ENCODE data around the gene RANBP17.

RANBP17 gene

GRCh38 chr5:170885256-170885655 is 23.4 kb downstream of the RANBP17 start (continued):
- TF ChIP-seq ZNF513 (tag by site-specific recombination; IDR thresholded peaks at IDR 0.05) (no peak), ZNF837 (tag by site-specific recombination; IDR thresholded peaks at IDR 0.05) (no peak), ZNF292 (tag by site-specific recombination; IDR thresholded peaks at IDR 0.05; ENCODE audit: borderline replicate concordance, low read depth) (no peak), SP3 (tag by site-specific recombination; IDR thresholded peaks at IDR 0.05) (no peak), ZNF37A (tag by site-specific recombination; IDR thresholded peaks at IDR 0.05) (no peak), MEIS1 (CRISPR knock-in tag; IDR thresholded peaks at IDR 0.05; ENCODE audit: borderline replicate concordance) (no peak), ZNF707 (tag by site-specific recombination; IDR thresholded peaks at IDR 0.05) (no peak), ZNF157 (tag by site-specific recombination; IDR thresholded peaks at IDR 0.05) (no peak), ZNF266 (tag by site-specific recombination; IDR thresholded peaks at IDR 0.05; ENCODE audit: low read depth) (no peak)

GRCh38 chr5:170885809-170886208 is 24.0 kb downstream of the RANBP17 start:
- no peak for TF ChIP-seq ZBTB21 (tag by site-specific recombination; IDR thresholded peaks at IDR 0.05)
- peaks cover 0 to 2% of the 10 kb centered on the region in 2 experiments; a peak in 2 of 3 replicates for H3K36me3 ChIP-seq (ENCODE audit: control insufficient read depth in 2 of 2, insufficient read depth in 1 of 2, low read length in 2 of 2)
- ChIA-PET POLR2A (no interaction called here), CTCF (interaction anchor here (1.0 to 1.1 kb wide), 2 partner anchors 52 to 135 kb away, joined by 3 read pairs; no protein-coding TSS in a partner anchor)
- no peaks in the 10 kb centered on the region for H3K4me1 ChIP-seq (ENCODE audit: control insufficient read depth, insufficient read depth, low read length)
- H3K4me3 ChIP-seq (ENCODE audit: low read depth, low read length): no peak overlapping the region
- no peaks in the 10 kb centered on the region for H3K9me3 ChIP-seq (ENCODE audit: control insufficient read depth, insufficient read depth, low read depth, low read length)
- H3K27ac ChIP-seq (ENCODE audit: extremely low read depth, low read depth, low read length): no peak overlapping the region

- TF ChIP-seq ZNF600 (tag by site-specific recombination; IDR thresholded peaks at IDR 0.05) (no peak), ZNF2 (tag by site-specific recombination; IDR thresholded peaks at IDR 0.05) (no peak), SETDB1 (IDR thresholded peaks at IDR 0.05; ENCODE audit: insufficient read length, low read length) (no peak), ZNF394 (tag by site-specific recombination; IDR thresholded peaks at IDR 0.05; ENCODE audit: borderline replicate concordance) (no peak), RBAK (tag by site-specific recombination; IDR thresholded peaks at IDR 0.05) (no peak), KLF8 (tag by site-specific recombination; IDR thresholded peaks at IDR 0.05) (no peak), ZNF530 (tag by site-specific recombination; IDR thresholded peaks at IDR 0.05; ENCODE audit: low read depth) (no peak), KLF9 (tag by site-specific recombination; IDR thresholded peaks at IDR 0.05; ENCODE audit: low read depth) (no peak), KLF17 (tag by site-specific recombination; IDR thresholded peaks at IDR 0.05) (no peak), SP2 (tag by site-specific recombination; IDR thresholded peaks at IDR 0.05) (no peak), EGR2 (tag by site-specific recombination; IDR thresholded peaks at IDR 0.05; ENCODE audit: low read depth) (no peak), ZFHX2 (tag by site-specific recombination; conservative IDR thresholded peaks at IDR 0.05) (no peak), ZNF174 (tag by site-specific recombination; IDR thresholded peaks at IDR 0.05) (no peak), KLF1 (tag by site-specific recombination; IDR thresholded peaks at IDR 0.05) (no peak), ZNF223 (tag by site-specific recombination; IDR thresholded peaks at IDR 0.05) (no peak), TRIM28 (IDR thresholded peaks at IDR 0.05; ENCODE audit: borderline replicate concordance, low read length) (no peak), ZNF404 (tag by site-specific recombination; IDR thresholded peaks at IDR 0.05) (no peak)
- TF ChIP-seq, protein P1, sequence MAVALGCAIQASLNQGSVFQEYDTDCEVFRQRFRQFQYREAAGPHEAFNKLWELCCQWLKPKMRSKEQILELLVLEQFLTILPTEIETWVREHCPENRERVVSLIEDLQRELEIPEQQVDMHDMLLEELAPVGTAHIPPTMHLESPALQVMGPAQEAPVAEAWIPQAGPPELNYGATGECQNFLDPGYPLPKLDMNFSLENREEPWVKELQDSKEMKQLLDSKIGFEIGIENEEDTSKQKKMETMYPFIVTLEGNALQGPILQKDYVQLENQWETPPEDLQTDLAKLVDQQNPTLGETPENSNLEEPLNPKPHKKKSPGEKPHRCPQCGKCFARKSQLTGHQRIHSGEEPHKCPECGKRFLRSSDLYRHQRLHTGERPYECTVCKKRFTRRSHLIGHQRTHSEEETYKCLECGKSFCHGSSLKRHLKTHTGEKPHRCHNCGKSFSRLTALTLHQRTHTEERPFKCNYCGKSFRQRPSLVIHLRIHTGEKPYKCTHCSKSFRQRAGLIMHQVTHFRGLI (tag by site-specific recombination; IDR thresholded peaks at IDR 0.05): no peak
- TF ChIP-seq, protein P2, sequence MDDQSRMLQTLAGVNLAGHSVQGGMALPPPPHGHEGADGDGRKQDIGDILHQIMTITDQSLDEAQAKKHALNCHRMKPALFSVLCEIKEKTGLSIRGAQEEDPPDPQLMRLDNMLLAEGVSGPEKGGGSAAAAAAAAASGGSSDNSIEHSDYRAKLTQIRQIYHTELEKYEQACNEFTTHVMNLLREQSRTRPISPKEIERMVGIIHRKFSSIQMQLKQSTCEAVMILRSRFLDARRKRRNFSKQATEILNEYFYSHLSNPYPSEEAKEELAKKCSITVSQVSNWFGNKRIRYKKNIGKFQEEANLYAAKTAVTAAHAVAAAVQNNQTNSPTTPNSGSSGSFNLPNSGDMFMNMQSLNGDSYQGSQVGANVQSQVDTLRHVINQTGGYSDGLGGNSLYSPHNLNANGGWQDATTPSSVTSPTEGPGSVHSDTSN (CRISPR knock-in tag; IDR thresholded peaks at IDR 0.05): no peak
Measured at GRCh38 chr5:170886210-170886894, 24.5 kb downstream of the RANBP17 start.

More at GRCh38 chr5:170886210-170886894, 24.5 kb downstream of the RANBP17 start:
- H3K9me3 ChIP-seq (ENCODE audit: control insufficient read depth, insufficient read depth, low read depth, low read length): no peaks in the 10 kb centered on the region
- H3K27ac ChIP-seq (ENCODE audit: extremely low read depth, low read depth, low read length): no peak overlapping the region
- CTCF ChIA-PET: interaction anchor here (1.0 kb wide), 1 partner anchor 134 kb away, joined by 3 read pairs; no protein-coding TSS in a partner anchor
- H3K4me1 ChIP-seq (ENCODE audit: control insufficient read depth, insufficient read depth, low read length): peaks cover under 1% of the 10 kb centered on the region; the same call in 1 of the 2 replicates
- H3K36me3 ChIP-seq (ENCODE audit: control insufficient read depth in 2 of 2, insufficient read depth in 1 of 2, low read length in 2 of 2): peaks cover 0 to 2% of the 10 kb centered on the region in 2 experiments; a peak in 2 of 3 replicates
- no peak overlapping the region for H3K4me3 ChIP-seq (ENCODE audit: low read depth, low read length)
- POLR2A ChIA-PET: no interaction called here
